D721Med (cell line): ENCODE data around the gene LAMB1.
A peak's percentile ranks its signal among the peaks of the same experiment; 100 is the strongest.

Experiments used
- DNase-seq: peaks from one replicate; pipeline ENCODE4 v3.0.0; 2011; ENCODE audit warnings: low spot score; ENCODE audit not compliant: insufficient read length
- FAIRE-seq: peaks from 2 replicates; lab custom pipeline; 2011; peaks lifted over from hg19 to GRCh38; lab: Jason Lieb, UNC
- TF ChIP-seq, protein P1 (sequence below): IDR thresholded peaks from 2 replicates; pipeline ENCODE4 v1.5.1; 2012; ENCODE audit warnings: mild to moderate bottlenecking, control low read depth; ENCODE audit not compliant: insufficient read depth; ENCODE audit errors: missing control alignments

LAMB1 gene

DNA sequence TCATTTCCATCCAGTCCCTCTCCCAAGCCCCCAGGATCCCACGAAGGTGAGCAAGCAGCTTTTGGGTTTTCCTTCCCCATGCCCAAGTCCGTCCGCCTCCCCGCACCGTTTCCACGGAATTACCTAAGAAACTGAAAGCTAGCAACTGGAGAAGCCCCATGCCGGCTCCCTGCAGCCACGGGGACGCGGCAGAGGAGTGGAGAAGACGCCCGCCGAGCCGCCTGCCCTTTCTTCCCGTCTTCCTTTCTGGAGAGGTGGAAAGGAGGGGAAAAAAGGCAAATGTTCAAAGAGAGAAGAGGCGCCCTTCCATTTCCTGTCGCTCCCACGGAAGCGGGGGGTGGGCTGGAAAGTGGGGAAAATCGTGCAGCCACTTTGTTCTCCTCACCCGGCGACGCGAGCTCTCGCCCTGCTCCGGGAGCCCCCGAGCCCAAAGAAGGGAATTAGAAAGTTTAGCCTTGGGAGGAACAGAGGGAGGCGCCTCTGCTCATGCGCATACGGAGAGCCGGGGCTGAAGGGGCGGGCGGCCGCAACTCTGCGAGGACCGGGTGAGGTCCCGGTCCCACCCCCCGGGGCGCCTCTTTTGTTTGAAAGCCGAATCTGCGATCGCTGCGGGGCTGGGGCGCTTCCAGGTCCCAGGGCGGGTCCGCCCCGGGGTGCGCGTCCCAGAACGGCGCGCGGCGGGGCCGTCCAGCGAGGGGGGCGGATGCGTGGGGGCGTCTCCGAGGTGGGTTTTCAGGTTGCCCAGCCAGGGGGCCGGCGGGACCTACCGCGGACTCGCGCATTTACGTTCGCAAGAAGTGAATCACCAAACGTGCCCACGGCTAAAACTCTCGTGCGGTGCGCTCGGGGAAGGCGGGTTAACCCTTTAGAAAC, at the start of gene LAMB1:
LAMB1 (minus strand) TSS at position 436 of the 873 bp plus-strand sequence; CDS start at position 160, 276 bp downstream.
- DNase-seq (peak; percentile 67), FAIRE-seq (no peak)
- TF ChIP-seq, protein P1, sequence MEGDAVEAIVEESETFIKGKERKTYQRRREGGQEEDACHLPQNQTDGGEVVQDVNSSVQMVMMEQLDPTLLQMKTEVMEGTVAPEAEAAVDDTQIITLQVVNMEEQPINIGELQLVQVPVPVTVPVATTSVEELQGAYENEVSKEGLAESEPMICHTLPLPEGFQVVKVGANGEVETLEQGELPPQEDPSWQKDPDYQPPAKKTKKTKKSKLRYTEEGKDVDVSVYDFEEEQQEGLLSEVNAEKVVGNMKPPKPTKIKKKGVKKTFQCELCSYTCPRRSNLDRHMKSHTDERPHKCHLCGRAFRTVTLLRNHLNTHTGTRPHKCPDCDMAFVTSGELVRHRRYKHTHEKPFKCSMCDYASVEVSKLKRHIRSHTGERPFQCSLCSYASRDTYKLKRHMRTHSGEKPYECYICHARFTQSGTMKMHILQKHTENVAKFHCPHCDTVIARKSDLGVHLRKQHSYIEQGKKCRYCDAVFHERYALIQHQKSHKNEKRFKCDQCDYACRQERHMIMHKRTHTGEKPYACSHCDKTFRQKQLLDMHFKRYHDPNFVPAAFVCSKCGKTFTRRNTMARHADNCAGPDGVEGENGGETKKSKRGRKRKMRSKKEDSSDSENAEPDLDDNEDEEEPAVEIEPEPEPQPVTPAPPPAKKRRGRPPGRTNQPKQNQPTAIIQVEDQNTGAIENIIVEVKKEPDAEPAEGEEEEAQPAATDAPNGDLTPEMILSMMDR: no peak

DNA sequence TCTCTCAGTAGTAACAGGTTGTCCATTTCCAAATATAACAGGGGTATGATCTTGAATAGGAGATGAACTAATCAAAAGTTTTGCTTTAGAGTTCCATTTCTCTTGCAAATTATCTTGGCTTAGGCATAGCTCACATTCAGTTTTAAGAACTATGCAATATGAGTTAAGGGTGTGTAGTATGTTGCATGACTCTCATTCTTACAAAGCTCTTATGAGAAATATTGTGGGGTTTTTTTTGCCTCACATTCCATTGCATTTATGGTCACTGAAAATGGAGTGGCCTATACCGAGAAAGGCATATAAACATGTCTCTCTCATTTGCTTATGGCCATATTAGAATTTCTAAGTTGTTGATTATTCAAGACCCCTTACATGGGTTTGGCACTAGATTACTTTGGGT, 48.5 kb upstream of the LAMB1 start:
- no peak for DNase-seq
- TF ChIP-seq, protein P1: no peak
- no peak for FAIRE-seq

GRCh38 chr7:108049962-108050361, 47.0 kb upstream of the LAMB1 start:
- DNase-seq (no peak), FAIRE-seq (no peak)
- TF ChIP-seq, protein P1: no peak

- TF ChIP-seq, protein P1: no peak
- no peak for DNase-seq
- no peak for FAIRE-seq
These were observed 45.5 kb upstream of the LAMB1 start for GRCh38 chr7:108048422-108048821.

DNA sequence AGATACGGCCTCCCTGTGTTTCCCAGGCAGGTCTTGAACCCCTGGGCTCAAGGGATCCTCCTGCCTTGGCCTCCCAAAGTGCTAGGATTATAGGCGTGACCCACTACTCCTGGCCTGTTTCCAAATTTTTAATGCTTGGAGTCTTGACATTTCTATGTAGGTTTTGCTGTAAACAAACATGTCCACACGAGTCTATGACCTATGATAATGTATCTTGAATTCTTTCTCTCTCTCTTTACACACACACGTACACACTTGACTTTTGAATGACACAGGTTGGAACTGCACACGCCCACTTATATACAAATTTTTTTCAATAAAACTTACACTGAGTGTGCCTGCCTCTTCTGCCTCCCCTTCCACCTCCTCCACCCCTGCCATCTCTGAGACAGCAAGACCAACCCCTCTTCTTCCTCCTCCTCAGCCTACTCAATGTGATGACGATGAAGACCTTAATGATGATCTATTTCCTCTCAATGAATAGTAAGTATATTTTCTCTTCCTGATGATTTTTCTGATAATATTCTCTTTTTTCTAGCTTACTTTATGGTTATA, 44.1 kb upstream of the LAMB1 start:
- TF ChIP-seq, protein P1: no peak

GRCh38 chr7:108045669-108046068, 42.7 kb upstream of the LAMB1 start:
- TF ChIP-seq, protein P1: no peak
- DNase-seq (no peak), FAIRE-seq (no peak)

More for the DNA sequence above, 44.1 kb upstream of the LAMB1 start:
- no peak for FAIRE-seq
- no peak for DNase-seq

- TF ChIP-seq, protein P1: no peak
- FAIRE-seq (no peak), DNase-seq (no peak)
These were observed 42.2 kb upstream of the LAMB1 start for GRCh38 chr7:108045154-108045553.
